ENCODE measurements around the gene EGLN3.

DNA sequence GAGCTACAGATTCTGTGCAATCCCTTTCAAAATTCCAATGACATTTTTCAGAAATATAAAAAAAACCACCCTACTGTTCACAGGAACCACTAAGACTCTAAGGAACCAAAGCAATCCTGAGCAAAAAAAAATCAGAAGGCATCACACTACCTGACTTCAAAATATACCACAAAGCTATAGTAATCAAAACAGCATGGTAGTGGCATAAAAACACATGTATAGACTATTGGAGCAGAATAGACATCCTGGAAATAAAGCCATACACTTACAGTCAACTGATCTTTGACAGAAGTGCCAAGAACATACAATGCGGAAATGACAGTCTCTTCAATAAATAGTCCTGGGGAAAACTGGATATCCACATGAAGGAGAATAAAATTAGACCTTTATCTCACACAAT, 56.5 kb downstream of the EGLN3 start:
- TF ChIP-seq TCF4 (CRISPR knock-in tag; IDR thresholded peaks at IDR 0.05; ENCODE audit: borderline replicate concordance) = no peak
- TF ChIP-seq ARNTL (CRISPR knock-in tag; IDR thresholded peaks at IDR 0.05; ENCODE audit: borderline replicate concordance, low read depth) = no peak
- no peak for TF ChIP-seq ZC3H10 (CRISPR knock-in tag; IDR thresholded peaks at IDR 0.05)
- no peak for TF ChIP-seq ZFP3 (CRISPR knock-in tag; IDR thresholded peaks at IDR 0.05)
- TF ChIP-seq, protein P1, sequence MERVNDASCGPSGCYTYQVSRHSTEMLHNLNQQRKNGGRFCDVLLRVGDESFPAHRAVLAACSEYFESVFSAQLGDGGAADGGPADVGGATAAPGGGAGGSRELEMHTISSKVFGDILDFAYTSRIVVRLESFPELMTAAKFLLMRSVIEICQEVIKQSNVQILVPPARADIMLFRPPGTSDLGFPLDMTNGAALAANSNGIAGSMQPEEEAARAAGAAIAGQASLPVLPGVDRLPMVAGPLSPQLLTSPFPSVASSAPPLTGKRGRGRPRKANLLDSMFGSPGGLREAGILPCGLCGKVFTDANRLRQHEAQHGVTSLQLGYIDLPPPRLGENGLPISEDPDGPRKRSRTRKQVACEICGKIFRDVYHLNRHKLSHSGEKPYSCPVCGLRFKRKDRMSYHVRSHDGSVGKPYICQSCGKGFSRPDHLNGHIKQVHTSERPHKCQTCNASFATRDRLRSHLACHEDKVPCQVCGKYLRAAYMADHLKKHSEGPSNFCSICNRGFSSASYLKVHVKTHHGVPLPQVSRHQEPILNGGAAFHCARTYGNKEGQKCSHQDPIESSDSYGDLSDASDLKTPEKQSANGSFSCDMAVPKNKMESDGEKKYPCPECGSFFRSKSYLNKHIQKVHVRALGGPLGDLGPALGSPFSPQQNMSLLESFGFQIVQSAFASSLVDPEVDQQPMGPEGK (CRISPR knock-in tag; IDR thresholded peaks at IDR 0.05; ENCODE audit: borderline replicate concordance) = no peak
- TF ChIP-seq, protein P2, sequence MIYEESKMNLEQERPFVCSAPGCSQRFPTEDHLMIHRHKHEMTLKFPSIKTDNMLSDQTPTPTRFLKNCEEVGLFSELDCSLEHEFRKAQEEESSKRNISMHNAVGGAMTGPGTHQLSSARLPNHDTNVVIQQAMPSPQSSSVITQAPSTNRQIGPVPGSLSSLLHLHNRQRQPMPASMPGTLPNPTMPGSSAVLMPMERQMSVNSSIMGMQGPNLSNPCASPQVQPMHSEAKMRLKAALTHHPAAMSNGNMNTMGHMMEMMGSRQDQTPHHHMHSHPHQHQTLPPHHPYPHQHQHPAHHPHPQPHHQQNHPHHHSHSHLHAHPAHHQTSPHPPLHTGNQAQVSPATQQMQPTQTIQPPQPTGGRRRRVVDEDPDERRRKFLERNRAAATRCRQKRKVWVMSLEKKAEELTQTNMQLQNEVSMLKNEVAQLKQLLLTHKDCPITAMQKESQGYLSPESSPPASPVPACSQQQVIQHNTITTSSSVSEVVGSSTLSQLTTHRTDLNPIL (CRISPR knock-in tag; IDR thresholded peaks at IDR 0.05; ENCODE audit: low read depth) = no peak
- TF ChIP-seq, protein P3, sequence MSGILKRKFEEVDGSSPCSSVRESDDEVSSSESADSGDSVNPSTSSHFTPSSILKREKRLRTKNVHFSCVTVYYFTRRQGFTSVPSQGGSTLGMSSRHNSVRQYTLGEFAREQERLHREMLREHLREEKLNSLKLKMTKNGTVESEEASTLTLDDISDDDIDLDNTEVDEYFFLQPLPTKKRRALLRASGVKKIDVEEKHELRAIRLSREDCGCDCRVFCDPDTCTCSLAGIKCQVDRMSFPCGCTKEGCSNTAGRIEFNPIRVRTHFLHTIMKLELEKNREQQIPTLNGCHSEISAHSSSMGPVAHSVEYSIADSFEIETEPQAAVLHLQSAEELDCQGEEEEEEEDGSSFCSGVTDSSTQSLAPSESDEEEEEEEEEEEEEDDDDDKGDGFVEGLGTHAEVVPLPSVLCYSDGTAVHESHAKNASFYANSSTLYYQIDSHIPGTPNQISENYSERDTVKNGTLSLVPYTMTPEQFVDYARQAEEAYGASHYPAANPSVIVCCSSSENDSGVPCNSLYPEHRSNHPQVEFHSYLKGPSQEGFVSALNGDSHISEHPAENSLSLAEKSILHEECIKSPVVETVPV (CRISPR knock-in tag; IDR thresholded peaks at IDR 0.05) = no peak
- no peak for TF ChIP-seq ZNF565 (CRISPR knock-in tag; conservative IDR thresholded peaks at IDR 0.05; ENCODE audit: low read depth)
- no peak for TF ChIP-seq ZFP30 (CRISPR knock-in tag; IDR thresholded peaks at IDR 0.05)
- no peak for TF ChIP-seq BACH2 (CRISPR knock-in tag; IDR thresholded peaks at IDR 0.05; ENCODE audit: borderline replicate concordance)
- no peak for TF ChIP-seq OSR1 (CRISPR knock-in tag; IDR thresholded peaks at IDR 0.05)
- TF ChIP-seq ISL1 (CRISPR knock-in tag; IDR thresholded peaks at IDR 0.05) = no peak
- TF ChIP-seq RARB (CRISPR knock-in tag; IDR thresholded peaks at IDR 0.05) = no peak
